Thyroid gland (tissue), 4 donors: ENCODE results near the gene NXPH2.

Experiments used
- CTCF ChIP-seq, 6 experiments: fragments of 200-600 bp in 3 of 6; fragments of 450-650 bp in 3 of 6; sonication (generic) in 3 of 6; IDR thresholded peaks; one replicate each; pipeline ENCODE4 v1.5.1; 2016 to 2019; ENCODE audit warnings: antibody characterized with exemption in 6 of 6, mild to moderate bottlenecking in 2 of 6, inconsistent platforms in 1 of 6, moderate library complexity in 1 of 6
- POLR2A ChIP-seq, 2 donors: fragments of 450-650 bp; IDR thresholded peaks; one replicate each; pipeline ENCODE4 v1.6.1; 2017; ENCODE audit warnings: antibody characterized with exemption in 2 of 2, mild to moderate bottlenecking in 2 of 2, moderate library complexity in 1 of 2

- TF ChIP-seq CTCF (IDR thresholded peaks at IDR 0.05) (no peak), POLR2A (IDR thresholded peaks at IDR 0.05) (no peak)
These were observed 157.6 kb downstream of the NXPH2 start for GRCh38 chr2:138622613-138623012.
